HCT116 (cell line): ENCODE data around the gene STK25. TPM values are rescaled to one million over a fixed set of nuclear protein-coding genes. Genes with fewer than 3 reads are reported as not detected.

ENCODE experiments used
- ATAC-seq: fragments of 200-7000 bp; cut with Tn5 transposase; 2 replicates; pipeline ENCODE4 v1.9.1; 2020; ENCODE audit warnings: mild to moderate bottlenecking, moderate library complexity
- BruUV-seq: library from RNA; stranded (reverse); fragments of 400-500 nt; replicated peaks from 2 replicates; lab custom pipeline; 2021; lab: Mats Ljungman, UMichigan
- CTCF ChIA-PET: fragments of 300-600 bp; sonication (Branson Sonifier 250); formaldehyde crosslinking; loops from one replicate; lab custom pipeline; 2021; ENCODE audit warnings: antibody characterized with exemption; lab: Charles Lee
- POLR2A ChIA-PET: fragments of 300-600, 350-600 bp; sonication (Branson Sonifier 250); formaldehyde crosslinking; loops from one replicate; lab custom pipeline; 2021; ENCODE audit warnings: antibody characterized with exemption; lab: Charles Lee
- RAD21 ChIA-PET, 2 experiments: fragments of 300-600 bp; sonication (Branson Sonifier 250); formaldehyde crosslinking; loops; one replicate each; lab custom pipeline; 2023; ENCODE audit warnings: low total read pairs in 2 of 2; ENCODE audit not compliant: uncharacterized antibody in 2 of 2, unreplicated experiment in 2 of 2, low non-redundant PET in 1 of 2; lab: Charles Lee
- DNase-seq: peaks from one replicate; pipeline ENCODE4 v3.0.0-alpha.2; 2010; ENCODE audit warnings: low read depth, low spot score
- H2AFZ ChIP-seq: fragments of 200-600 bp; shearing (Covaris generic), sonication (generic); 2 replicates; pipeline ENCODE4 v1.6.1; 2017; ENCODE audit warnings: low read depth, mixed run types, mixed read lengths, antibody characterized with exemption, low read length; ENCODE audit not compliant: poor library complexity, severe bottlenecking
- H3K27ac ChIP-seq: 2 replicates; pipeline ENCODE4 v1.5.1; 2012; ENCODE audit warnings: low read depth, low read length
- H3K27me3 ChIP-seq: fragments of 200-600 bp; sonication (generic); 2 replicates; pipeline ENCODE4 v1.6.1; 2016; ENCODE audit warnings: mixed run types, low read length, mixed read lengths; ENCODE audit not compliant: insufficient read depth
- H3K36me3 ChIP-seq, 2 experiments: fragments of 200-500 bp in 1 of 2; fragments of 200-600 bp in 1 of 2; sonication (Bioruptor generic) in 1 of 2; sonication (generic) in 1 of 2; 2 replicates each; pipeline versions ENCODE4 v1.5.1 to v1.6.1; 2014 to 2016; ENCODE audit warnings: low read length in 2 of 2, inconsistent platforms in 1 of 2, mixed read lengths in 1 of 2, mixed run types in 1 of 2; ENCODE audit not compliant: insufficient read depth in 2 of 2, control insufficient read depth in 1 of 2
- H3K4me1 ChIP-seq, 2 experiments: fragments of 200-600 bp in 1 of 2; sonication (generic) in 1 of 2; 2 replicates each; pipeline versions ENCODE4 v1.5.1 to v1.6.1; 2012 to 2017; ENCODE audit warnings: low read length in 2 of 2, inconsistent platforms in 1 of 2, mild to moderate bottlenecking in 1 of 2, mixed read lengths in 1 of 2, mixed run types in 1 of 2, moderate library complexity in 1 of 2; ENCODE audit not compliant: insufficient read depth in 2 of 2, control insufficient read depth in 1 of 2
- H3K4me2 ChIP-seq: fragments of 200-600 bp; sonication (generic); 2 replicates; pipeline ENCODE4 v1.6.1; 2017; ENCODE audit warnings: mixed run types, low read length, mixed read lengths
- H3K4me3 ChIP-seq, 2 experiments: fragments of 200-600 bp in 1 of 2; sonication (generic) in 1 of 2; replicated peaks in 1 of 2; 2 replicates each; pipeline ENCODE4 v1.5.1; 2011 to 2016; ENCODE audit warnings: low read length in 2 of 2, control low read depth in 1 of 2, low read depth in 1 of 2, mild to moderate bottlenecking in 1 of 2, mixed read lengths in 1 of 2, mixed run types in 1 of 2
- H3K79me2 ChIP-seq: fragments of 200-600 bp; sonication (generic); 2 replicates; pipeline ENCODE4 v1.6.1; 2017; ENCODE audit warnings: mild to moderate bottlenecking, mixed run types, low read length, moderate library complexity, mixed read lengths; ENCODE audit not compliant: insufficient read depth
- H3K9ac ChIP-seq: fragments of 200-600 bp; sonication (generic); 2 replicates; pipeline ENCODE4 v1.6.1; 2016; ENCODE audit warnings: low read length, mixed read lengths
- H3K9me2 ChIP-seq: fragments of 200-600 bp; sonication (generic), shearing (Covaris generic); 2 replicates; pipeline ENCODE4 v1.6.1; 2017; ENCODE audit warnings: mixed run types, mild to moderate bottlenecking, moderate library complexity; ENCODE audit not compliant: insufficient read depth
- H3K9me3 ChIP-seq, 2 experiments: fragments of 200-500 bp in 1 of 2; fragments of 200-600 bp in 1 of 2; sonication (Bioruptor generic) in 1 of 2; sonication (generic) in 1 of 2; 2 replicates each; pipeline ENCODE4 v1.6.1; 2014 to 2017; ENCODE audit warnings: low read length in 2 of 2, mixed read lengths in 2 of 2, inconsistent platforms in 1 of 2, low read depth in 1 of 2, mild to moderate bottlenecking in 1 of 2, mixed run types in 1 of 2, moderate library complexity in 1 of 2; ENCODE audit not compliant: control insufficient read depth in 1 of 2, insufficient read depth in 1 of 2
- H4K20me1 ChIP-seq: fragments of 200-600 bp; sonication (generic), shearing (Covaris generic); 2 replicates; pipeline ENCODE4 v1.6.1; 2017; ENCODE audit warnings: mixed run types, mild to moderate bottlenecking, moderate library complexity; ENCODE audit not compliant: insufficient read depth
- CBX3 ChIP-seq: IDR thresholded peaks from 2 replicates; pipeline ENCODE4 v1.6.1; 2012; ENCODE audit warnings: low read depth
- CEBPB ChIP-seq: IDR thresholded peaks from 2 replicates; pipeline ENCODE4 v1.6.1; 2012; ENCODE audit warnings: low read depth
- EGR1 ChIP-seq: IDR thresholded peaks from 2 replicates; pipeline ENCODE4 v1.6.1; 2012; ENCODE audit warnings: low read depth
- ELF1 ChIP-seq: IDR thresholded peaks from 2 replicates; pipeline ENCODE4 v1.6.1; 2012; ENCODE audit warnings: low read depth, borderline replicate concordance
- EZH2 ChIP-seq: fragments of 200-600 bp; sonication (generic); IDR thresholded peaks from 2 replicates; pipeline ENCODE4 v1.6.1; 2017; ENCODE audit warnings: antibody characterized with exemption, mixed run types
- EZH2phosphoT487 ChIP-seq: fragments of 200-600 bp; IDR thresholded peaks from 2 replicates; pipeline ENCODE4 v1.6.1; 2018; ENCODE audit warnings: antibody characterized with exemption, borderline replicate concordance
- FOSL1 ChIP-seq: IDR thresholded peaks from 2 replicates; pipeline ENCODE4 v1.6.1; 2012; ENCODE audit warnings: low read depth
- JUND ChIP-seq: IDR thresholded peaks from 2 replicates; pipeline ENCODE4 v1.6.1; 2012
- POLR2AphosphoS5 ChIP-seq: IDR thresholded peaks from 2 replicates; pipeline ENCODE4 v1.6.1; 2011; ENCODE audit warnings: mild to moderate bottlenecking, low read depth, low read length, moderate library complexity
- RAD21 ChIP-seq: IDR thresholded peaks from 2 replicates; pipeline ENCODE4 v1.6.1; 2012; ENCODE audit warnings: low read depth, mild to moderate bottlenecking
- SIN3A ChIP-seq: IDR thresholded peaks from 2 replicates; pipeline ENCODE4 v1.6.1; 2012; ENCODE audit warnings: low read depth
- SP1 ChIP-seq: IDR thresholded peaks from 2 replicates; pipeline ENCODE4 v1.6.1; 2012; ENCODE audit warnings: low read depth
- TCF7L2 ChIP-seq: IDR thresholded peaks from 2 replicates; pipeline ENCODE4 v1.7.0; 2011; ENCODE audit warnings: borderline replicate concordance, inconsistent platforms; ENCODE audit not compliant: insufficient read depth, insufficient read length; ENCODE audit errors: extremely low read depth
- ZFX ChIP-seq: fragments of 450-650 bp; IDR thresholded peaks from 2 replicates; pipeline ENCODE4 v1.6.1; 2017
- ZNF274 ChIP-seq: fragments of 200-500 bp; sonication (Bioruptor generic); IDR thresholded peaks from 2 replicates; pipeline ENCODE4 v1.6.1; 2014; ENCODE audit warnings: mild to moderate bottlenecking, low read depth, low read length, inconsistent platforms
- intact Hi-C: fragments of 100-400 bp; cut with micrococcal nuclease; formaldehyde crosslinking; loops from 2 replicates; pipeline ENCODE4 v1.10.0; 2022
- total RNA-seq: library from RNA; stranded (reverse); gene quantifications from one replicate; pipeline ENCODE4 v1.2.1, GENCODE V29; 2021; ENCODE audit not compliant: unreplicated experiment
- TF ChIP-seq, protein P1 (sequence below): IDR thresholded peaks from 2 replicates; pipeline ENCODE4 v1.6.1; 2012
- TF ChIP-seq, protein P2 (sequence below): IDR thresholded peaks from 2 replicates; pipeline ENCODE4 v1.6.1; 2011; ENCODE audit warnings: mild to moderate bottlenecking, low read length, moderate library complexity; ENCODE audit not compliant: insufficient replicate concordance; ENCODE audit errors: extremely low read depth
- TF ChIP-seq, protein P3 (sequence below): IDR thresholded peaks from 2 replicates; pipeline ENCODE4 v1.6.1; 2012
- TF ChIP-seq, protein P4 (sequence below): IDR thresholded peaks from 2 replicates; pipeline ENCODE4 v1.6.1; 2012; ENCODE audit warnings: low read depth

Gene STK25
- total RNA-seq, 1 experiment from 2014 or later = 160 TPM

DNA sequence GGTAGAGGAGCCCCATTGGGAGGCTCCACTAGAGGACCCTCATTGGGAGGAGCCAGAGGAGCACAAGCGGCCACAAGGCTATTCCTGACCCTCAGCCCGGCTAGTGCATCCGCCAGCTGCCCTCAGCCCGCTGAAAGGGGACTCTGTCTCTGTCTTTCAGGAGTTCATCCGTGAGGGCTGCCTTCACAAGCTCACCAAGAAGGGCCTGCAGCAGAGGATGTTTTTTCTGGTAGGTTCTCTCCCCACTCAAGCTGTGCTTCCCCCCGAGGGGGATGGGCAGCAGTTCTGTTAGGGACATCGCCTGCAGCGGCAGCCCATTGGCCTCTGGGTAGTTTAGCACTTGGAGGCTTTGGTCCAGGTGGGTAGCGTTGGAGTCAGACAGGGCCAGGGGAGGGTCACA, 25.1 kb downstream of the STK25 start:
- no peaks in the 10 kb centered on the region for H3K9me2 ChIP-seq
- BruUV-seq = no TSS peak
- no peaks in the 10 kb centered on the region for H3K79me2 ChIP-seq
- ChIA-PET POLR2A (no interaction called here), CTCF (no interaction called here), RAD21 (no interaction called here)
- ATAC-seq = no peak
- no peaks in the 10 kb centered on the region for H4K20me1 ChIP-seq
- no peaks in the 10 kb centered on the region for H3K4me1 ChIP-seq
- intact Hi-C loops = no loop called here
- no peaks in the 10 kb centered on the region for H3K36me3 ChIP-seq
- H3K9ac ChIP-seq = no peak overlapping the region
- H3K4me3 ChIP-seq = no peak overlapping the region
- H2AFZ ChIP-seq = no peak overlapping the region
- TF ChIP-seq EZH2 (no peak), POLR2AphosphoS5 (no peak), SIN3A (no peak), EZH2phosphoT487 (no peak), ZFX (no peak), CEBPB (no peak), FOSL1 (no peak), RAD21 (no peak), CBX3 (no peak), SP1 (no peak), ELF1 (no peak), EGR1 (no peak), TCF7L2 (no peak), JUND (no peak), ZNF274 (no peak)
- TF ChIP-seq, protein P1, sequence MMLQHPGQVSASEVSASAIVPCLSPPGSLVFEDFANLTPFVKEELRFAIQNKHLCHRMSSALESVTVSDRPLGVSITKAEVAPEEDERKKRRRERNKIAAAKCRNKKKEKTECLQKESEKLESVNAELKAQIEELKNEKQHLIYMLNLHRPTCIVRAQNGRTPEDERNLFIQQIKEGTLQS = no peak
- TF ChIP-seq, protein P2, sequence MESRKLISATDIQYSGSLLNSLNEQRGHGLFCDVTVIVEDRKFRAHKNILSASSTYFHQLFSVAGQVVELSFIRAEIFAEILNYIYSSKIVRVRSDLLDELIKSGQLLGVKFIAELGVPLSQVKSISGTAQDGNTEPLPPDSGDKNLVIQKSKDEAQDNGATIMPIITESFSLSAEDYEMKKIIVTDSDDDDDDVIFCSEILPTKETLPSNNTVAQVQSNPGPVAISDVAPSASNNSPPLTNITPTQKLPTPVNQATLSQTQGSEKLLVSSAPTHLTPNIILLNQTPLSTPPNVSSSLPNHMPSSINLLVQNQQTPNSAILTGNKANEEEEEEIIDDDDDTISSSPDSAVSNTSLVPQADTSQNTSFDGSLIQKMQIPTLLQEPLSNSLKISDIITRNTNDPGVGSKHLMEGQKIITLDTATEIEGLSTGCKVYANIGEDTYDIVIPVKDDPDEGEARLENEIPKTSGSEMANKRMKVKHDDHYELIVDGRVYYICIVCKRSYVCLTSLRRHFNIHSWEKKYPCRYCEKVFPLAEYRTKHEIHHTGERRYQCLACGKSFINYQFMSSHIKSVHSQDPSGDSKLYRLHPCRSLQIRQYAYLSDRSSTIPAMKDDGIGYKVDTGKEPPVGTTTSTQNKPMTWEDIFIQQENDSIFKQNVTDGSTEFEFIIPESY = no peak
- TF ChIP-seq, protein P3, sequence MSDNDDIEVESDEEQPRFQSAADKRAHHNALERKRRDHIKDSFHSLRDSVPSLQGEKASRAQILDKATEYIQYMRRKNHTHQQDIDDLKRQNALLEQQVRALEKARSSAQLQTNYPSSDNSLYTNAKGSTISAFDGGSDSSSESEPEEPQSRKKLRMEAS = no peak
- TF ChIP-seq, protein P4, sequence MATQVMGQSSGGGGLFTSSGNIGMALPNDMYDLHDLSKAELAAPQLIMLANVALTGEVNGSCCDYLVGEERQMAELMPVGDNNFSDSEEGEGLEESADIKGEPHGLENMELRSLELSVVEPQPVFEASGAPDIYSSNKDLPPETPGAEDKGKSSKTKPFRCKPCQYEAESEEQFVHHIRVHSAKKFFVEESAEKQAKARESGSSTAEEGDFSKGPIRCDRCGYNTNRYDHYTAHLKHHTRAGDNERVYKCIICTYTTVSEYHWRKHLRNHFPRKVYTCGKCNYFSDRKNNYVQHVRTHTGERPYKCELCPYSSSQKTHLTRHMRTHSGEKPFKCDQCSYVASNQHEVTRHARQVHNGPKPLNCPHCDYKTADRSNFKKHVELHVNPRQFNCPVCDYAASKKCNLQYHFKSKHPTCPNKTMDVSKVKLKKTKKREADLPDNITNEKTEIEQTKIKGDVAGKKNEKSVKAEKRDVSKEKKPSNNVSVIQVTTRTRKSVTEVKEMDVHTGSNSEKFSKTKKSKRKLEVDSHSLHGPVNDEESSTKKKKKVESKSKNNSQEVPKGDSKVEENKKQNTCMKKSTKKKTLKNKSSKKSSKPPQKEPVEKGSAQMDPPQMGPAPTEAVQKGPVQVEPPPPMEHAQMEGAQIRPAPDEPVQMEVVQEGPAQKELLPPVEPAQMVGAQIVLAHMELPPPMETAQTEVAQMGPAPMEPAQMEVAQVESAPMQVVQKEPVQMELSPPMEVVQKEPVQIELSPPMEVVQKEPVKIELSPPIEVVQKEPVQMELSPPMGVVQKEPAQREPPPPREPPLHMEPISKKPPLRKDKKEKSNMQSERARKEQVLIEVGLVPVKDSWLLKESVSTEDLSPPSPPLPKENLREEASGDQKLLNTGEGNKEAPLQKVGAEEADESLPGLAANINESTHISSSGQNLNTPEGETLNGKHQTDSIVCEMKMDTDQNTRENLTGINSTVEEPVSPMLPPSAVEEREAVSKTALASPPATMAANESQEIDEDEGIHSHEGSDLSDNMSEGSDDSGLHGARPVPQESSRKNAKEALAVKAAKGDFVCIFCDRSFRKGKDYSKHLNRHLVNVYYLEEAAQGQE = no peak
- TF ChIP-seq, all 23 proteins: peak for 0
- no peak for DNase-seq
- Histone ChIP-seq H3K27me3 (no peaks in the 10 kb centered on the region), H3K27ac (no peak overlapping the region), H3K9me3 (no peaks in the 10 kb centered on the region), H3K4me2 (no peak overlapping the region)
